Transverse colon (tissue), 4 donors: ENCODE data around the gene ANKRD12. TPM values are rescaled to one million over a fixed set of nuclear protein-coding genes. Genes with fewer than 3 reads are reported as not detected.

Experiments used
- DNase-seq: peaks from one replicate; pipeline ENCODE4 v3.0.0-alpha.2; 2019
- H3K27ac ChIP-seq, 4 donors: fragments of 200-600 bp; sonication (generic); 2 replicates each; pipeline ENCODE4 v1.5.1; 2016 to 2018; ENCODE audit warnings: inconsistent platforms in 4 of 4
- H3K27me3 ChIP-seq: fragments of 200-600 bp; sonication (generic); 2 replicates; pipeline ENCODE4 v1.5.1; 2017; ENCODE audit warnings: inconsistent platforms
- H3K36me3 ChIP-seq, 4 donors: fragments of 200-600 bp; sonication (generic); 2 replicates each; pipeline ENCODE4 v1.5.1; 2017 to 2019; ENCODE audit warnings: inconsistent platforms in 4 of 4
- H3K4me1 ChIP-seq, 4 donors: fragments of 200-600 bp; sonication (generic); 2 replicates each; pipeline ENCODE4 v1.5.1; 2017 to 2020; ENCODE audit warnings: inconsistent platforms in 4 of 4
- H3K4me3 ChIP-seq, 4 donors: fragments of 200-600 bp; sonication (generic); 1 replicate in 1 of 4; 2 replicates in 3 of 4; pipeline versions ENCODE4 v1.5.1 to v1.6.1; 2017 to 2019; ENCODE audit warnings: inconsistent platforms in 4 of 4
- H3K9me3 ChIP-seq, 2 donors: fragments of 200-600 bp; sonication (generic); 2 replicates each; pipeline ENCODE4 v1.5.1; 2017 to 2019; ENCODE audit warnings: inconsistent platforms in 2 of 2
- EP300 ChIP-seq: sonication (generic); formaldehyde crosslinking; IDR thresholded peaks from one replicate; pipeline ENCODE4 v1.6.1; 2017; ENCODE audit warnings: antibody characterized with exemption, low read depth
- POLR2A ChIP-seq: fragments of 450-650 bp; IDR thresholded peaks from one replicate; pipeline ENCODE4 v1.6.1; 2016; ENCODE audit warnings: antibody characterized with exemption, mild to moderate bottlenecking, moderate library complexity
- POLR2AphosphoS5 ChIP-seq, 3 donors: sonication (generic); formaldehyde crosslinking; IDR thresholded peaks; one replicate each; pipeline ENCODE4 v1.6.1; 2016; ENCODE audit warnings: antibody characterized with exemption in 3 of 3
- WGBS, 2 donors: methylation state at CpG; one replicate each; pipeline ENCODE4 v1.1.5; 2018; ENCODE audit warnings: low coverage in 1 of 2; 5-methylcytosine and 5-hydroxymethylcytosine counted together
- in situ Hi-C, 4 donors: fragments of 200-750 bp; cut with MboI; loops; one replicate each; pipeline versions ENCODE4 v1.15.0 to v1.15.1; 2017; ENCODE audit warnings: low sequenced_read_pairs in 3 of 4, low pct_ligation_motif_present in 1 of 4, low pct_unique_long_range_greater_than_20kb in 1 of 4
- intact Hi-C: fragments of 100-400 bp; cut with DNase I; formaldehyde crosslinking; loops from one replicate; pipeline ENCODE4 v1.15.1; 2023; ENCODE audit warnings: low total_unique reads
- total RNA-seq, 4 donors: library from RNA; depleted of rRNA; stranded (reverse); fragments of >200 nt; gene quantifications; one replicate each; pipeline ENCODE4 v1.1.0, GENCODE V29; 2016
- TF ChIP-seq, protein P1 (sequence below), 5 experiments: fragments of 200-600 bp in 3 of 5; fragments of 450-650 bp in 2 of 5; sonication (generic) in 3 of 5; IDR thresholded peaks; 1 replicate in 2 of 5; 2 replicates in 3 of 5; pipeline ENCODE4 v1.5.1; 2016 to 2017; ENCODE audit warnings: antibody characterized with exemption in 5 of 5, inconsistent platforms in 3 of 5, mild to moderate bottlenecking in 2 of 5, moderate library complexity in 1 of 5

Gene ANKRD12
- total RNA-seq, 4 donors from 2014 or later: 17.5 to 91.8 (median 59.1) TPM

DNA sequence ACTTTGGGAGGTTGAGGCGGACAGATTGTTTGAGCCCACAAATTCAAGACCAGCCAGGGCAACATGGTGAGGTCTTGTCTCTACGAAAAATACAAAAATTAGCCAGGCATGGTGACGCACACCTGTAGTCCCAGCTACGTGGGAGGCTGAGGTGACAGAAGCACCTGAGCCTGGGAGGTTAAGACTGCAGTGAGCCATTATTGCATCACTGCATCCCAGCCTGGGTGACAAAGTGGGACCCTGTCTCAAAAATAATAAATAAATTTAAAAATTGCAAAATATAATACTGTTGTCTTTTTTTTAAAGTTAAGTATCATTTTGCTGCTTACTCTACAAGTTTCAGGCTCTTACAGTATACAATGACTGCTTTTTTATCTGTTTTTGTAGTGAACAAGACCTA, 4.0 kb upstream of the ANKRD12 start:
- no peaks in the 10 kb centered on the region for H3K27me3 ChIP-seq
- H3K4me1 ChIP-seq: peaks cover 0 to 32% (median 14%) of the 10 kb centered on the region in 4 donors
- WGBS, 2 donors: 100% methylated on average over 2 to 4 of the region's 4 CpGs
- H3K36me3 ChIP-seq: peaks cover 0 to 39% (median 13%) of the 10 kb centered on the region in 4 donors
- H3K4me3 ChIP-seq: no peak overlapping the region
- no peak for DNase-seq
- no peaks in the 10 kb centered on the region for H3K9me3 ChIP-seq
- intact Hi-C loops: no loop called here
- in situ Hi-C loops: no loop called here
- H3K27ac ChIP-seq: no peak overlapping the region
- TF ChIP-seq, protein P1, sequence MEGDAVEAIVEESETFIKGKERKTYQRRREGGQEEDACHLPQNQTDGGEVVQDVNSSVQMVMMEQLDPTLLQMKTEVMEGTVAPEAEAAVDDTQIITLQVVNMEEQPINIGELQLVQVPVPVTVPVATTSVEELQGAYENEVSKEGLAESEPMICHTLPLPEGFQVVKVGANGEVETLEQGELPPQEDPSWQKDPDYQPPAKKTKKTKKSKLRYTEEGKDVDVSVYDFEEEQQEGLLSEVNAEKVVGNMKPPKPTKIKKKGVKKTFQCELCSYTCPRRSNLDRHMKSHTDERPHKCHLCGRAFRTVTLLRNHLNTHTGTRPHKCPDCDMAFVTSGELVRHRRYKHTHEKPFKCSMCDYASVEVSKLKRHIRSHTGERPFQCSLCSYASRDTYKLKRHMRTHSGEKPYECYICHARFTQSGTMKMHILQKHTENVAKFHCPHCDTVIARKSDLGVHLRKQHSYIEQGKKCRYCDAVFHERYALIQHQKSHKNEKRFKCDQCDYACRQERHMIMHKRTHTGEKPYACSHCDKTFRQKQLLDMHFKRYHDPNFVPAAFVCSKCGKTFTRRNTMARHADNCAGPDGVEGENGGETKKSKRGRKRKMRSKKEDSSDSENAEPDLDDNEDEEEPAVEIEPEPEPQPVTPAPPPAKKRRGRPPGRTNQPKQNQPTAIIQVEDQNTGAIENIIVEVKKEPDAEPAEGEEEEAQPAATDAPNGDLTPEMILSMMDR (IDR thresholded peaks at IDR 0.05): no peak
- TF ChIP-seq POLR2A: no peak
- no peak for TF ChIP-seq EP300
- no peak for TF ChIP-seq POLR2AphosphoS5 (IDR thresholded peaks at IDR 0.05)

DNA sequence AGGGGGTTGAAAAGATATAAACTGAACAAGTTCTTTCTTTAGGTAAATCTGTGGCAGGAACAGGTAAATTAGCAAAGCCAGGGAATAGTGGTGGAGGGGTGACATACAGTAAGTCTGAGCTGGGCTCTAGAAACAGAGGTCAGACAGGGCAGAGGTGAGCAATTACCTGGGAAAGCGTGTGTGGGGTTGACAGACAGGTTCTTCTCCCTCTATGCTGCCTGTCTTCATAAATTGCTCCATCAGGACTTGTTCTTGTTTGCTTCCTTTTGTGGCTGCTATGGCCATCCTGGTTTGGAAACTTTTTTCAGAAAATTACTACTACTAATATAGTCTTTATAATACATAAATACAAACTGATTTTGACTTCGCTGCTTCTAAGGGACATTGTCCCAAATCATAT, 3.4 kb upstream of the ANKRD12 start:
- Histone ChIP-seq H3K4me1 (peaks cover 0 to 34% (median 14%) of the 10 kb centered on the region in 4 donors), H3K27ac (no peak overlapping the region), H3K9me3 (no peaks in the 10 kb centered on the region), H3K36me3 (peaks cover 0 to 33% (median 10%) of the 10 kb centered on the region in 4 donors), H3K27me3 (no peaks in the 10 kb centered on the region), H3K4me3 (no peak overlapping the region)
- TF ChIP-seq, protein P1 (IDR thresholded peaks at IDR 0.05): no peak
- TF ChIP-seq POLR2AphosphoS5 (IDR thresholded peaks at IDR 0.05) (no peak), EP300 (no peak), POLR2A (no peak)
- WGBS, 2 donors: 69 to 73% methylated on average over 2 of the region's 2 CpGs
- no peak for DNase-seq
- intact Hi-C loops (no loop called here), in situ Hi-C loops (no loop called here)

DNA sequence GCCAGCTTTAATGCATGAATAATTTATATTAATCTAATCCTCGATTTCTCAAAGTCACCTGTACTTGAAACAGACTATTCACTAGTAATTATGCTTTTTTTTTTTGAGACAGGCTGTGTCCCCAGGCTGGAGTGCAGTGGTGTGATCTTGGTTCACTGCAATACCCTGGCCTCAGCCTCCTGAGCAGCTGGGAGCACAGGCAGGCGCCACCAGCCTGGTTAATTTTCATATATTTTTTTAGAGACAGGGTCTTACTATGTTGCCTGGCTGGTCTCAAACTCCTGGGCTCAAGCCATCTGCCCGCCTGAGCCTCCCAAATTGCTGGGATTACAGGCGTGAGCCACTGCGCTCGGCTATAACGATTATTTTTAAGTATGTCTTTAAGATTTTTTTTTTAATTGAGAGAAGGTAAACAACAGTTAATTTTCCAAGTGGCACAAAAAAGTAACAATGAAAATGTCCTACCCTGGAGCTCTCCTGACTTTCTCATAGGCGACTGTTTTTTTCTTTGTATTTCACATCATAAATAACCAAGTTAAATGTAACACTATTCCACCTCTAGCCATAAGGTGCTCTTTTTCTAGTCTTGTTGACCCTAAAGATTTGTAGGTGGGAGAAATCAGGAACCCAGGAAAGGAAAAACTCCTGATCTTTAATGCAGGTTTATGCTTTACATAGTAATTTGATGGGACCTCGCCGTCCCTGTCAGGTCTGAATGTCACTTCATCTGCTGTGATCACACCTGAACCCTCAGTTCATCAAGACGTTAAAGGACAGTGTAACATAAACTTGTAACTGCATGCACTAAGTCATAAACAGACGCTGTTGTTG, 1.3 kb upstream of the ANKRD12 start:
- Histone ChIP-seq H3K4me3 (peak overlapping the region; percentile 77 to 82 (median 79)), H3K27me3 (no peaks in the 10 kb centered on the region), H3K4me1 (peaks cover 7 to 55% (median 34%) of the 10 kb centered on the region in 4 donors), H3K27ac (peak overlapping the region; percentile 95 to 100 (median 99)), H3K36me3 (peaks cover 0 to 18% (median 4%) of the 10 kb centered on the region in 4 donors), H3K9me3 (no peaks in the 10 kb centered on the region)
- intact Hi-C loops: loop anchor here (5.0 kb wide), 1 partner anchor 428 kb away; the partner anchor contains the start of gene MTCL1
- no peak for TF ChIP-seq POLR2A
- TF ChIP-seq EP300: no peak
- TF ChIP-seq POLR2AphosphoS5 (IDR thresholded peaks at IDR 0.05): peak in 1 of 3 donors; percentile 73
- TF ChIP-seq, protein P1 (IDR thresholded peaks at IDR 0.05): no peak
- DNase-seq: no peak
- WGBS, 2 donors: 31 to 43% methylated on average over 9 to 12 of the region's 12 CpGs
- in situ Hi-C loops: no loop called here

DNA sequence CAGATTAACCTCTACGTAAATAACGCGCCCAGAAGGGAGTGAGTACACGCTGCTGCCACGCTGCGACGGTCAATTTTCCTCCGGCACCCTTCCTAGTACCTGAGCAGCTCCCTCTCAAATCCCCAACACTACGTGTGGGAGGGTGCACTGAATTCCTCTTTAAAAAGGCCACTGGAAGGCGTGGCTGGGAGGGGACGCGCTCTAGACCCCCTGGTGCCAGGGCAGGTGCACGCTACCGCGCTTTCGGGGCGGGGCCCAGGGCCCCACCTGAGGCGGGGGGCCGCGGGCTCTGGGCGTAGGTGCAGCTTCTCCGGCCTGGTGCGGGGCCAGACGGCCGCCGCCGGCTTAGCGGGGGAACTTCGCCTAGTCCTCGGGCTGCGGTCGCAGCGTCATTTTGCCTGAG, 668 bp upstream of the ANKRD12 start:
- Histone ChIP-seq H3K27me3 (no peaks in the 10 kb centered on the region), H3K9me3 (no peaks in the 10 kb centered on the region), H3K27ac (peak overlapping the region; percentile 95 to 100 (median 99)), H3K4me3 (peak overlapping the region; percentile 77 to 82 (median 79)), H3K4me1 (peaks cover 7 to 61% (median 37%) of the 10 kb centered on the region in 4 donors), H3K36me3 (peaks cover 0 to 12% (median 4%) of the 10 kb centered on the region in 4 donors)
- in situ Hi-C loops (no loop called here), intact Hi-C loops (loop anchor here (5.0 kb wide), 1 partner anchor 429 kb away; the partner anchor contains the start of gene MTCL1)
- WGBS, 2 donors: 0 to 1% methylated on average over 3 to 24 of the region's 33 CpGs
- DNase-seq: peak; percentile 67
- TF ChIP-seq POLR2A (peak; percentile 13), POLR2AphosphoS5 (IDR thresholded peaks at IDR 0.05) (peak in 1 of 3 donors; percentile 75), EP300 (no peak)
- TF ChIP-seq, protein P1 (IDR thresholded peaks at IDR 0.05): no peak
